ENCODE results near the gene MYO5B.

MYO5B gene

GRCh38 chr18:50138181-50139064, 56.5 kb downstream of the MYO5B start:
- Histone ChIP-seq H3K9me3 (ENCODE audit: control insufficient read depth in 5 of 5, low read length in 5 of 5) (no peaks in the 10 kb centered on the region), H3K4me1 (ENCODE audit: control insufficient read depth in 5 of 5, insufficient read depth in 5 of 5, low read length in 5 of 5) (no peaks in the 10 kb centered on the region), H3K27me3 (ENCODE audit: control insufficient read depth in 5 of 5, insufficient read depth in 4 of 5, low read length in 5 of 5) (peaks cover 0 to 10% (median 4%) of the 10 kb centered on the region in 5 donors), H3K4me3 (ENCODE audit: low read depth in 1 of 5, low read length in 5 of 5) (no peak overlapping the region), H3K9ac (ENCODE audit: low read length in 5 of 5) (no peak overlapping the region), H3K36me3 (ENCODE audit: control insufficient read depth in 5 of 5, insufficient read depth in 5 of 5, low read length in 5 of 5) (no peaks in the 10 kb centered on the region), H3K27ac (ENCODE audit: low read depth, low read length) (no peak overlapping the region)

DNA sequence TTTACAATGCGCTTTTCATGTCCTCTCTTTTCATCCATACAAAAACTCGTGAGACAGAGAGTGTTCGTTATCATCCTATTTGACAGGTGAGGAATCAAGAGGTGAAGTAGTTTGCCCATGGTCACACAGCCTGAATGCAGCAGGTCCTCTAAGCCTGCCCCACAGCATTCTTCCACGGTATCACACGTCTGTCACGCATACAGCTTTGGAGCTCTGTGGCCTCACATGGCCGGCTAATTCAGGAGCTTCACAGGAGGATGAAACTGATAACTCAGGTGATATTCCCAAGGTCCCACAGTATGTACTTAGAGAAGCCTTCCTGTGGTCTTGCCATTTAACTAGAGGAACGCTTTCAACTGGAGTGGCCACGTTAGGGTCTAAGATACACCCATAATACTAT, 59.0 kb downstream of the MYO5B start:
- H3K9me3 ChIP-seq (ENCODE audit: control insufficient read depth in 5 of 5, low read length in 5 of 5): no peaks in the 10 kb centered on the region
- peaks cover 0 to 4% (median 0%) of the 10 kb centered on the region in 5 donors for H3K27me3 ChIP-seq (ENCODE audit: control insufficient read depth in 5 of 5, insufficient read depth in 4 of 5, low read length in 5 of 5)
- H3K4me1 ChIP-seq (ENCODE audit: control insufficient read depth in 5 of 5, insufficient read depth in 5 of 5, low read length in 5 of 5): no peaks in the 10 kb centered on the region
- no peak overlapping the region for H3K27ac ChIP-seq (ENCODE audit: low read depth, low read length)
- H3K4me3 ChIP-seq (ENCODE audit: low read depth in 1 of 5, low read length in 5 of 5): no peak overlapping the region
- H3K36me3 ChIP-seq (ENCODE audit: control insufficient read depth in 5 of 5, insufficient read depth in 5 of 5, low read length in 5 of 5): no peaks in the 10 kb centered on the region
- no peak overlapping the region for H3K9ac ChIP-seq (ENCODE audit: low read length in 5 of 5)

- Histone ChIP-seq H3K4me3 (ENCODE audit: low read depth in 1 of 5, low read length in 5 of 5) (no peak overlapping the region), H3K9me3 (ENCODE audit: control insufficient read depth in 5 of 5, low read length in 5 of 5) (no peaks in the 10 kb centered on the region), H3K27ac (ENCODE audit: low read depth, low read length) (no peak overlapping the region), H3K36me3 (ENCODE audit: control insufficient read depth in 5 of 5, insufficient read depth in 5 of 5, low read length in 5 of 5) (no peaks in the 10 kb centered on the region), H3K9ac (ENCODE audit: low read length in 5 of 5) (no peak overlapping the region), H3K4me1 (ENCODE audit: control insufficient read depth in 5 of 5, insufficient read depth in 5 of 5, low read length in 5 of 5) (no peaks in the 10 kb centered on the region), H3K27me3 (ENCODE audit: control insufficient read depth in 5 of 5, insufficient read depth in 4 of 5, low read length in 5 of 5) (peaks cover 0 to 4% (median 0%) of the 10 kb centered on the region in 5 donors)
Measured at GRCh38 chr18:50133526-50133925, 61.4 kb downstream of the MYO5B start.

DNA sequence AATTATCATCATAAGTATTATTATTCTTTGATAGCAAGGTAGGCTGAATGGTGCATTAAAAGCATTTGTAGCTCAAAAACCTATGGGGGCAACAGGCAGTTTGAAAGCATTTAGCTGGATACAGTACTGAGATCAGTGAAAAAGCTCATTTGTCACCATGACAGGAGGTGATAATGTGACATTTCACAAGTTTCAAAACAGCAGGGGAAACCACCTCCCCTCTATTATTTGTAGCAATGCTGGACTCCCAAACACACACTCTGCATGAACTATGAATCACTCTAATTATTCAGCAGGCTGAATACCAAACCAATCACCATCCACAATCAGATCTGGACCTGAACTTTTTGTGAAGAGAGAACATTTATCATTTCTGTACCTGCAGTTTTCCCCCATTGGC, 63.4 kb downstream of the MYO5B start:
- Histone ChIP-seq H3K36me3 (ENCODE audit: control insufficient read depth in 5 of 5, insufficient read depth in 5 of 5, low read length in 5 of 5) (no peaks in the 10 kb centered on the region), H3K4me3 (ENCODE audit: low read depth in 1 of 5, low read length in 5 of 5) (no peak overlapping the region)

GRCh38 chr18:50128506-50129271, 66.3 kb downstream of the MYO5B start:
- H3K4me3 ChIP-seq (ENCODE audit: low read depth in 1 of 5, low read length in 5 of 5): no peak overlapping the region
- H3K9me3 ChIP-seq (ENCODE audit: control insufficient read depth in 5 of 5, low read length in 5 of 5): no peaks in the 10 kb centered on the region
- H3K4me1 ChIP-seq (ENCODE audit: control insufficient read depth in 5 of 5, insufficient read depth in 5 of 5, low read length in 5 of 5): no peaks in the 10 kb centered on the region
- no peaks in the 10 kb centered on the region for H3K36me3 ChIP-seq (ENCODE audit: control insufficient read depth in 5 of 5, insufficient read depth in 5 of 5, low read length in 5 of 5)
- H3K27ac ChIP-seq (ENCODE audit: low read depth, low read length): no peak overlapping the region
- H3K9ac ChIP-seq (ENCODE audit: low read length in 5 of 5): no peak overlapping the region
- H3K27me3 ChIP-seq (ENCODE audit: control insufficient read depth in 5 of 5, insufficient read depth in 4 of 5, low read length in 5 of 5): peaks cover 0 to 3% (median 0%) of the 10 kb centered on the region in 5 donors

More for the DNA sequence above, 63.4 kb downstream of the MYO5B start:
- Histone ChIP-seq H3K9ac (ENCODE audit: low read length in 5 of 5) (no peak overlapping the region), H3K27ac (ENCODE audit: low read depth, low read length) (no peak overlapping the region), H3K9me3 (ENCODE audit: control insufficient read depth in 5 of 5, low read length in 5 of 5) (no peaks in the 10 kb centered on the region), H3K4me1 (ENCODE audit: control insufficient read depth in 5 of 5, insufficient read depth in 5 of 5, low read length in 5 of 5) (no peaks in the 10 kb centered on the region), H3K27me3 (ENCODE audit: control insufficient read depth in 5 of 5, insufficient read depth in 4 of 5, low read length in 5 of 5) (peaks cover 0 to 4% (median 0%) of the 10 kb centered on the region in 5 donors)

DNA sequence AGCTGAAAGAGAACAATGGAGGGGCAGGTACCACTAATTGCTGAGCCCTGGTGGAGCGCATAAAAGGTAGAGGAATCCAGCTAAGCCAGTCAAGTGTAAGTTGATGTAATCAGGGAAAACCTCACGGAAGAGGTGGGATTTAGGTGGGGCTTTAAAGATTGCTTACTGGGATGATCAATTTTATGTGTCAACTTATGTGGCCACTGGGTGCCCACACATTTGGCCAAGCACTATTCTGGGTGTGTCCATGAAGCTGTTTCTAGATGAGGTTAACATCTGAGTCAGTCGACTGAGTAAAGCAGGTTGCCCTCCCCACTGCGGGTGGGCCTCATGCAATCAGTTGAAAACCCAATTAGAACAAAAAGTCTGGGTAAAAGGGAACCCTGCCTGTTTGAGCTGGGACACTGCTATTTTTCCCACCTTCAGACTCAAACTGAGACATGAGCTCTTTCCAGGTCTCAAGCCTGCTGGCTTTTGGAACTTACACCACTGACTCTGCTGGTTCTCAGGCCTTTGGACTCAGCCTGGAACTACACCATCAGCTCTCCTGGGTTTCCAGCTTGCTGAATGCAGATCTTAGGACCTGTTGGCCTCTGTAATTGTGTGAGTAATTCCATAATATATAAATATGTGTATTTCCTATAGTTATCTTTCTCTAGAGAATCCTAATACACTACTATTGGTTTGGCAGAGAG, 67.3 kb downstream of the MYO5B start:
- Histone ChIP-seq H3K9me3 (ENCODE audit: control insufficient read depth in 5 of 5, low read length in 5 of 5) (no peaks in the 10 kb centered on the region), H3K36me3 (ENCODE audit: control insufficient read depth in 5 of 5, insufficient read depth in 5 of 5, low read length in 5 of 5) (no peaks in the 10 kb centered on the region), H3K27me3 (ENCODE audit: control insufficient read depth in 5 of 5, insufficient read depth in 4 of 5, low read length in 5 of 5) (peaks cover 0 to 2% (median 0%) of the 10 kb centered on the region in 5 donors), H3K9ac (ENCODE audit: low read length in 5 of 5) (no peak overlapping the region), H3K27ac (ENCODE audit: low read depth, low read length) (no peak overlapping the region), H3K4me1 (ENCODE audit: control insufficient read depth in 5 of 5, insufficient read depth in 5 of 5, low read length in 5 of 5) (no peaks in the 10 kb centered on the region), H3K4me3 (ENCODE audit: low read depth in 1 of 5, low read length in 5 of 5) (no peak overlapping the region)

- Histone ChIP-seq H3K9me3 (ENCODE audit: control insufficient read depth in 5 of 5, low read length in 5 of 5) (no peaks in the 10 kb centered on the region), H3K27me3 (ENCODE audit: control insufficient read depth in 5 of 5, insufficient read depth in 4 of 5, low read length in 5 of 5) (peaks cover 0 to 2% (median 0%) of the 10 kb centered on the region in 5 donors), H3K4me1 (ENCODE audit: control insufficient read depth in 5 of 5, insufficient read depth in 5 of 5, low read length in 5 of 5) (no peaks in the 10 kb centered on the region), H3K27ac (ENCODE audit: low read depth, low read length) (no peak overlapping the region), H3K36me3 (ENCODE audit: control insufficient read depth in 5 of 5, insufficient read depth in 5 of 5, low read length in 5 of 5) (no peaks in the 10 kb centered on the region), H3K4me3 (ENCODE audit: low read depth in 1 of 5, low read length in 5 of 5) (no peak overlapping the region), H3K9ac (ENCODE audit: low read length in 5 of 5) (no peak overlapping the region)
Measured at GRCh38 chr18:50126471-50126870, 68.5 kb downstream of the MYO5B start.

GRCh38 chr18:50125456-50125855, 69.5 kb downstream of the MYO5B start:
- peaks cover 0 to 5% (median 2%) of the 10 kb centered on the region in 5 donors for H3K27me3 ChIP-seq (ENCODE audit: control insufficient read depth in 5 of 5, insufficient read depth in 4 of 5, low read length in 5 of 5)
- no peak overlapping the region for H3K4me3 ChIP-seq (ENCODE audit: low read depth in 1 of 5, low read length in 5 of 5)
- no peaks in the 10 kb centered on the region for H3K4me1 ChIP-seq (ENCODE audit: control insufficient read depth in 5 of 5, insufficient read depth in 5 of 5, low read length in 5 of 5)
- no peak overlapping the region for H3K9ac ChIP-seq (ENCODE audit: low read length in 5 of 5)
- no peaks in the 10 kb centered on the region for H3K9me3 ChIP-seq (ENCODE audit: control insufficient read depth in 5 of 5, low read length in 5 of 5)
- no peaks in the 10 kb centered on the region for H3K36me3 ChIP-seq (ENCODE audit: control insufficient read depth in 5 of 5, insufficient read depth in 5 of 5, low read length in 5 of 5)
- H3K27ac ChIP-seq (ENCODE audit: low read depth, low read length): no peak overlapping the region

DNA sequence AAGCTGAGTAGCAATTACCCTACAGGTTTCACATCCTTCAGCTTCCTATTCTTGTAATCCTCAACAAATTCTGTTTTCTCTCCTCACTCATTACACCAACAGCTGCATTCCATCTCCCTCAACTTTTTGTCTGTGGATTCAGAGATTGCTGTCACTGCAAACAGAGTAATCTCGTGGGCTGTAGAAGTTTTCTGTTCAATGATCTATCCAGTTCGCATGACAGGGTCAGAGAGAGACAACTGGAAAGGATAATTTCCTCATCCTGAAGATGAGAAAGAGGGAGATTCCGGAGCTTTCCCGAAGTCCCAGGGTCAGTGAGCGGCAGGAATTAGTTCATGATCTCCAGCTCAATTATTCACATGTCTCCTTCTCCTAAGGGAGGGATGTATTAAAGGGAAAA, 75.7 kb downstream of the MYO5B start:
- H3K27ac ChIP-seq (ENCODE audit: low read depth, low read length): no peak overlapping the region
- peaks cover 0 to 12% (median 2%) of the 10 kb centered on the region in 5 donors for H3K27me3 ChIP-seq (ENCODE audit: control insufficient read depth in 5 of 5, insufficient read depth in 4 of 5, low read length in 5 of 5)
- H3K4me1 ChIP-seq (ENCODE audit: control insufficient read depth in 5 of 5, insufficient read depth in 5 of 5, low read length in 5 of 5): peaks cover 0 to 6% (median 3%) of the 10 kb centered on the region in 5 donors
- H3K4me3 ChIP-seq (ENCODE audit: low read depth in 1 of 5, low read length in 5 of 5): no peak overlapping the region
- no peaks in the 10 kb centered on the region for H3K36me3 ChIP-seq (ENCODE audit: control insufficient read depth in 5 of 5, insufficient read depth in 5 of 5, low read length in 5 of 5)
- no peaks in the 10 kb centered on the region for H3K9me3 ChIP-seq (ENCODE audit: control insufficient read depth in 5 of 5, low read length in 5 of 5)
- no peak overlapping the region for H3K9ac ChIP-seq (ENCODE audit: low read length in 5 of 5)
